GM21515 (cell line): ENCODE data around the gene IFT20.
A peak's percentile ranks its signal among the peaks of the same experiment; 100 is the strongest.

Source experiments
- ATAC-seq: cut with Tn5 transposase; IDR thresholded peaks from one replicate; pipeline ENCODE4 v1.9.1; 2021; ENCODE audit not compliant: unreplicated experiment

The IFT20 gene

GRCh38 chr17:28338056-28338768 lies 2.9 kb upstream of the IFT20 start:
- no peak for ATAC-seq

- peak; percentile 1 for ATAC-seq
Measured at GRCh38 chr17:28335959-28336871, 943 bp upstream of the IFT20 start.

- no peak for ATAC-seq
Measured at GRCh38 chr17:28334666-28335200, 539 bp downstream of the IFT20 start.

- no peak for ATAC-seq
Measured at GRCh38 chr17:28334171-28334570, 1.1 kb downstream of the IFT20 start.

GRCh38 chr17:28333083-28333746 lies 2.1 kb downstream of the IFT20 start:
- no peak for ATAC-seq

- no peak for ATAC-seq
Measured at GRCh38 chr17:28331891-28332420, 3.3 kb downstream of the IFT20 start.

- no peak for ATAC-seq
Measured at GRCh38 chr17:28330671-28331070, 4.6 kb downstream of the IFT20 start.

- ATAC-seq = no peak
Measured at GRCh38 chr17:28328325-28328724, 6.9 kb downstream of the IFT20 start.

GRCh38 chr17:28327709-28328108 lies 7.6 kb downstream of the IFT20 start:
- ATAC-seq = no peak

- ATAC-seq = no peak
Measured at GRCh38 chr17:28327031-28327607, 8.2 kb downstream of the IFT20 start.

GRCh38 chr17:28326114-28326513 lies 9.2 kb downstream of the IFT20 start:
- no peak for ATAC-seq

GRCh38 chr17:28325211-28325610 lies 10.1 kb downstream of the IFT20 start:
- ATAC-seq = no peak

- ATAC-seq = no peak
Measured at GRCh38 chr17:28324781-28325180, 10.5 kb downstream of the IFT20 start.

- no peak for ATAC-seq
Measured at GRCh38 chr17:28324267-28324745, 11.0 kb downstream of the IFT20 start.

- ATAC-seq = no peak
Measured at GRCh38 chr17:28320215-28321061, 14.8 kb downstream of the IFT20 start.

- ATAC-seq = no peak
Measured at GRCh38 chr17:28319598-28319935, 15.7 kb downstream of the IFT20 start.

- peak; percentile 92 for ATAC-seq
Measured at GRCh38 chr17:28318759-28319597, 16.3 kb downstream of the IFT20 start, which contains the start of gene TMEM97. TSS of gene TMEM97 (plus strand) at chr17:28319200. CDS start at chr17:28319240, 40 bp downstream.

GRCh38 chr17:28317966-28318758 lies 17.1 kb downstream of the IFT20 start:
- ATAC-seq = peak; percentile 5
